HL-60 (cell line): ENCODE results near the gene CCNO.

Experiments used
- POLR2AphosphoS5 ChIP-seq: IDR thresholded peaks from 2 replicates; pipeline ENCODE4 v1.6.1; 2012; ENCODE audit warnings: low read depth
- TF ChIP-seq, protein P1 (sequence below): IDR thresholded peaks from one replicate; pipeline ENCODE4 v1.5.1; 2011; ENCODE audit warnings: low read length, control low read depth, inconsistent platforms; ENCODE audit not compliant: insufficient read depth
- TF ChIP-seq, protein P2 (sequence below): IDR thresholded peaks from 2 replicates; pipeline ENCODE4 v1.6.1; 2012; ENCODE audit warnings: low read depth; ENCODE audit not compliant: insufficient replicate concordance

DNA sequence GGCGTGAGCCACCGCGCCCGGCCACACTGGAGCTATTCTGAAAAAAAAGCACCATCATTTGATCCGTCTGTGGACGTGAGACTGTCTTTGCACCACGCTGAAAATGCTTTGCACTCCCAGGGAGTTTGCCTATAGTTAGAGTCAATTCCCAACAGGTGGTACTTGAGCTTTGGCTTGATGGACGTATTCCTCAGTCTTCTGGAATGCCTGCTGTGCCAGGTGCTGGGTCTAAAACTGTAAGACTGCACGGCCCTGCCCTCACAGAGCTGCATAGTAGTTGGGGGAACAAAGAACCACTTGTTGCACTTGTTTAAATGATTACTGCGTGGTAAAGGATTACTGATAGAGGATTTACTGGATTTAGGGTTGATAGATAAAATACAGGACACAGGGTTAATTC lies 3.4 kb upstream of the CCNO start:
- TF ChIP-seq, protein P1, sequence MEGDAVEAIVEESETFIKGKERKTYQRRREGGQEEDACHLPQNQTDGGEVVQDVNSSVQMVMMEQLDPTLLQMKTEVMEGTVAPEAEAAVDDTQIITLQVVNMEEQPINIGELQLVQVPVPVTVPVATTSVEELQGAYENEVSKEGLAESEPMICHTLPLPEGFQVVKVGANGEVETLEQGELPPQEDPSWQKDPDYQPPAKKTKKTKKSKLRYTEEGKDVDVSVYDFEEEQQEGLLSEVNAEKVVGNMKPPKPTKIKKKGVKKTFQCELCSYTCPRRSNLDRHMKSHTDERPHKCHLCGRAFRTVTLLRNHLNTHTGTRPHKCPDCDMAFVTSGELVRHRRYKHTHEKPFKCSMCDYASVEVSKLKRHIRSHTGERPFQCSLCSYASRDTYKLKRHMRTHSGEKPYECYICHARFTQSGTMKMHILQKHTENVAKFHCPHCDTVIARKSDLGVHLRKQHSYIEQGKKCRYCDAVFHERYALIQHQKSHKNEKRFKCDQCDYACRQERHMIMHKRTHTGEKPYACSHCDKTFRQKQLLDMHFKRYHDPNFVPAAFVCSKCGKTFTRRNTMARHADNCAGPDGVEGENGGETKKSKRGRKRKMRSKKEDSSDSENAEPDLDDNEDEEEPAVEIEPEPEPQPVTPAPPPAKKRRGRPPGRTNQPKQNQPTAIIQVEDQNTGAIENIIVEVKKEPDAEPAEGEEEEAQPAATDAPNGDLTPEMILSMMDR, result no peak
- TF ChIP-seq, protein P2, sequence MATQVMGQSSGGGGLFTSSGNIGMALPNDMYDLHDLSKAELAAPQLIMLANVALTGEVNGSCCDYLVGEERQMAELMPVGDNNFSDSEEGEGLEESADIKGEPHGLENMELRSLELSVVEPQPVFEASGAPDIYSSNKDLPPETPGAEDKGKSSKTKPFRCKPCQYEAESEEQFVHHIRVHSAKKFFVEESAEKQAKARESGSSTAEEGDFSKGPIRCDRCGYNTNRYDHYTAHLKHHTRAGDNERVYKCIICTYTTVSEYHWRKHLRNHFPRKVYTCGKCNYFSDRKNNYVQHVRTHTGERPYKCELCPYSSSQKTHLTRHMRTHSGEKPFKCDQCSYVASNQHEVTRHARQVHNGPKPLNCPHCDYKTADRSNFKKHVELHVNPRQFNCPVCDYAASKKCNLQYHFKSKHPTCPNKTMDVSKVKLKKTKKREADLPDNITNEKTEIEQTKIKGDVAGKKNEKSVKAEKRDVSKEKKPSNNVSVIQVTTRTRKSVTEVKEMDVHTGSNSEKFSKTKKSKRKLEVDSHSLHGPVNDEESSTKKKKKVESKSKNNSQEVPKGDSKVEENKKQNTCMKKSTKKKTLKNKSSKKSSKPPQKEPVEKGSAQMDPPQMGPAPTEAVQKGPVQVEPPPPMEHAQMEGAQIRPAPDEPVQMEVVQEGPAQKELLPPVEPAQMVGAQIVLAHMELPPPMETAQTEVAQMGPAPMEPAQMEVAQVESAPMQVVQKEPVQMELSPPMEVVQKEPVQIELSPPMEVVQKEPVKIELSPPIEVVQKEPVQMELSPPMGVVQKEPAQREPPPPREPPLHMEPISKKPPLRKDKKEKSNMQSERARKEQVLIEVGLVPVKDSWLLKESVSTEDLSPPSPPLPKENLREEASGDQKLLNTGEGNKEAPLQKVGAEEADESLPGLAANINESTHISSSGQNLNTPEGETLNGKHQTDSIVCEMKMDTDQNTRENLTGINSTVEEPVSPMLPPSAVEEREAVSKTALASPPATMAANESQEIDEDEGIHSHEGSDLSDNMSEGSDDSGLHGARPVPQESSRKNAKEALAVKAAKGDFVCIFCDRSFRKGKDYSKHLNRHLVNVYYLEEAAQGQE, result no peak
- no peak for TF ChIP-seq POLR2AphosphoS5
